Activated naive CD4-positive, alpha-beta T cell treated with anti-CD3 and anti-CD28 coated beads, Interleukin-2, amount 50 U/mL, for 72 hours (primary cell): ENCODE results near the gene ZNF70. TPM values are rescaled to one million over a fixed set of nuclear protein-coding genes. Genes with fewer than 3 reads are reported as not detected.

Experiments
- ATAC-seq, 2 donors: fragments of 150-1000 bp; cut with Tn5 transposase; 2 replicates each; pipeline ENCODE4 v1.10.0; 2021; ENCODE audit warnings: mild to moderate bottlenecking in 2 of 2, moderate library complexity in 2 of 2
- DNase-seq, 2 donors: peaks; one replicate each; pipeline ENCODE4 v3.0.0; 2021 to 2022; ENCODE audit warnings: low spot score in 2 of 2
- H3K27ac Mint-ChIP-seq, 2 donors: one replicate each; pipeline ENCODE4 v1.8.0; 2022; ENCODE audit warnings: mild to moderate bottlenecking in 2 of 2, mixed read lengths in 2 of 2
- H3K36me3 Mint-ChIP-seq, 2 donors: one replicate each; pipeline ENCODE4 v1.8.0; 2022; ENCODE audit warnings: mixed read lengths in 2 of 2
- H3K9me3 Mint-ChIP-seq, 2 donors: one replicate each; pipeline ENCODE4 v1.8.0; 2022; ENCODE audit warnings: mixed read lengths in 2 of 2
- total RNA-seq, 2 donors: library from RNA; stranded (reverse); gene quantifications; one replicate each; pipeline ENCODE4 v1.2.3, GENCODE V29; 2022

The ZNF70 gene
- total RNA-seq, 2 donors from 2014 or later = 0.32 to 2.0 TPM

DNA sequence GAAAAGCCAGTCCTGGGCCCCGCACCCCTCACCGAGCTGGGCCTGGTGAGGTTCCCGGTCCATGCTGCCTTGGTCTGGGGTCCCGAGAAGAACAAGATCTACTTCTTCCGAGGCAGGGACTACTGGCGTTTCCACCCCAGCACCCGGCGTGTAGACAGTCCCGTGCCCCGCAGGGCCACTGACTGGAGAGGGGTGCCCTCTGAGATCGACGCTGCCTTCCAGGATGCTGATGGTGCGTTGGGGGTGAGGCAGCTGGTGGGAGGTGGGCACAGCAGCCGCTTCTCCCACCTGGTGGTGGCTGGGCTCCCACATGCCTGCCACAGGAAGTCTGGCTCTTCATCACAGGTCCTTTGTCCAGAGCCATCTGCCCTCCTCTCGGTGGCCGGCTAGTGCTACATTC lies 31.3 kb upstream of the ZNF70 start:
- no peak for ATAC-seq
- H3K9me3 Mint-ChIP-seq = no peaks in the 10 kb centered on the region
- no peaks in the 10 kb centered on the region for H3K36me3 Mint-ChIP-seq
- no peak for DNase-seq
- H3K27ac Mint-ChIP-seq = no peak overlapping the region

DNA sequence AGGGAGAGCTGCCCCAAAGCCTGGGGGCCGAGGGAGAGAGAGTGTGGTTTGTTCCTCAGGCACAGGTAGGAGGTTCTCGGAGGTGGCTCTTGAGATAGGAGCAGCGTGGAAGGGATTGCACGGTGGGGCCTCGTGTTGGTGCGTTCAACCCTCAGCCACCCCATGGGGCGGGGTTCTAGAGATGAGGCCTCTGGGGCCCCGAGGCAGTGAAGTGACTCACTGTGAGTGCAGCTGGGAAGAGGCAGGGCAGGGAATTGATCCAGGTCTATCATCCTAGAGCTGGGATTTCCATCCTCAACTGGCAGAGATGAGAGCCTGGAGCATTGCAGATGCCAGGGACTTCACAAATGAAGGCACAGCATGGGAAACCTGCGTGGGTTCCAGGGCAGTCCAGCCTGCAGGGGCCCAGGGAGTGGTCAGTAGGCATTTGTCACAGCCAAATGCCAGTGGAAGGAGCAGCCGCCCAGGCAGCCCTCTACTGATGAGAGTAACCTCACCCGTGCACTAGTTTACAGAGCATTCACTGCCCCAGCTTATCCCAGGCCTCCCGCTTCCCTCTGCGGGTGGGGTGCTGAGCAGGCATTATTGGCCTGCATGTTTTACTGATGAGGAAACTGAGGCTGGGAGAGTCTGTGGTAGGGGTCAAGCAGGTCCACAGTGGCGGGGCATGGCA lies 30.7 kb upstream of the ZNF70 start:
- peak overlapping the region in 1 of 2 donors; percentile 83 for H3K27ac Mint-ChIP-seq
- no peaks in the 10 kb centered on the region for H3K36me3 Mint-ChIP-seq
- ATAC-seq (no peak), DNase-seq (no peak)
- no peaks in the 10 kb centered on the region for H3K9me3 Mint-ChIP-seq

DNA sequence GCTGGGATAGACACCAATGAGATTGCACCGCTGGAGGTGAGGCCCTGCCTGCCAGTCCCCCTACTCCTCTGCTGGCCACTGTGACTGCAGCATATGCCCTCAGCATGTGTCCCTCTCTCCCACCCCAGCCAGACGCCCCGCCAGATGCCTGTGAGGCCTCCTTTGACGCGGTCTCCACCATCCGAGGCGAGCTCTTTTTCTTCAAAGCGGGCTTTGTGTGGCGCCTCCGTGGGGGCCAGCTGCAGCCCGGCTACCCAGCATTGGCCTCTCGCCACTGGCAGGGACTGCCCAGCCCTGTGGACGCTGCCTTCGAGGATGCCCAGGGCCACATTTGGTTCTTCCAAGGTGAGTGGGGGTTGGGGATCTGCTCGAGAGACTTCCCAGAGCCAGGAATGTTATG lies 30.2 kb upstream of the ZNF70 start:
- Mint-ChIP-seq H3K9me3 (no peaks in the 10 kb centered on the region), H3K27ac (peak overlapping the region in 1 of 2 donors; percentile 83), H3K36me3 (no peaks in the 10 kb centered on the region)
- DNase-seq = no peak
- no peak for ATAC-seq

DNA sequence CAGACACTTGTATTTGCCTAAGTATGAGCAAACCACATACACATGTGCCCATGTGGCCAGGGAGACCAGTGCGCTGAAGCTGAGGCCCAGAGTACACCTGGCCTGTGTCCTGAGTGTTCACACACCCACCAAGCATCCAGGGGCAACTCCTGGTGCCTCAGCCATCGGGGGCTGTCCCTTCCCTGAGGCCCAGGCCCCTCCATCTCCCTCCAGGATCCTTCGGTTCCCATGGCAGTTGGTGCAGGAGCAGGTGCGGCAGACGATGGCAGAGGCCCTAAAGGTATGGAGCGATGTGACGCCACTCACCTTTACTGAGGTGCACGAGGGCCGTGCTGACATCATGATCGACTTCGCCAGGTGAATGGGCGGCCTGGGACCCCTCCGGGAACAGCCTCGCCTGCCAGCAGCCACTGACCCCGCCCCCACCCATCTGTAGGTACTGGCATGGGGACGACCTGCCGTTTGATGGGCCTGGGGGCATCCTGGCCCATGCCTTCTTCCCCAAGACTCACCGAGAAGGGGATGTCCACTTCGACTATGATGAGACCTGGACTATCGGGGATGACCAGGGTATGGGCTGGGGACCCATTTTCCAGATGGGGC lies 29.3 kb upstream of the ZNF70 start:
- Mint-ChIP-seq H3K9me3 (no peaks in the 10 kb centered on the region), H3K27ac (no peak overlapping the region), H3K36me3 (no peaks in the 10 kb centered on the region)
- ATAC-seq (no peak), DNase-seq (no peak)

DNA sequence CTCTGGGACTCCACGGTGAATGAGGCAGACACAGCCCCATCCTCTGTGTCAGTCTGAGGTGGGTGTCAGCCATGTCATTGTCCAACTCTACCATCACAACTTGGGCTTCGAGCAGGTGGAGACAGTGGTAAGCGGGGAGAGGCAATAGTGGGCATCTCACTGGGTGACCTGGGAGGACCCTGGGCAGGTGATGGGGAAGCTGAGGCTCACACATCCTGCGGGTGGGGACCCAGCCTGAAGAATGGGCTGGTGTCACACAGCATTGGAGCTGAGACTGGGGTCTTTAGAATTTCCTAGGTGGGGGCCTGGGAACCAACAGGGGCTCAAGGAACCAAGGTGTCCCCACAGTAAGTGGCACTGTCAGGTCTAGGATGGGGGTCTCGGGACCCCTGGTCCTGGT lies 28.8 kb upstream of the ZNF70 start:
- Mint-ChIP-seq H3K27ac (no peak overlapping the region), H3K36me3 (no peaks in the 10 kb centered on the region), H3K9me3 (no peaks in the 10 kb centered on the region)
- DNase-seq (no peak), ATAC-seq (no peak)

DNA sequence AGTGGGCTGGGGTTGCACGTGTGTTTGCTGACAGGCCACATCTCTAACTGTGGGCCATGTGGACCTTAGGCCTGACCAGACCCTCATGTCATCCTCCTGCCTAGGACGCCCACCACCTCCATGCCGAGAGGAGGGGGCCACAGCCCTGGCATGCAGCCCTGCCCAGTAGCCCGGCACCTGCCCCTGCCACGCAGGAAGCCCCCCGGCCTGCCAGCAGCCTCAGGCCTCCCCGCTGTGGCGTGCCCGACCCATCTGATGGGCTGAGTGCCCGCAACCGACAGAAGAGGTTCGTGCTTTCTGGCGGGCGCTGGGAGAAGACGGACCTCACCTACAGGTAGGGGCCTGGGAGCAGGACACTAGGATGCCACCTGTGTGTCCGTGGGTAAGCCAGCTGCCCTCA lies 28.2 kb upstream of the ZNF70 start:
- Mint-ChIP-seq H3K27ac (no peak overlapping the region), H3K9me3 (no peaks in the 10 kb centered on the region), H3K36me3 (no peaks in the 10 kb centered on the region)
- ATAC-seq (no peak), DNase-seq (no peak)

DNA sequence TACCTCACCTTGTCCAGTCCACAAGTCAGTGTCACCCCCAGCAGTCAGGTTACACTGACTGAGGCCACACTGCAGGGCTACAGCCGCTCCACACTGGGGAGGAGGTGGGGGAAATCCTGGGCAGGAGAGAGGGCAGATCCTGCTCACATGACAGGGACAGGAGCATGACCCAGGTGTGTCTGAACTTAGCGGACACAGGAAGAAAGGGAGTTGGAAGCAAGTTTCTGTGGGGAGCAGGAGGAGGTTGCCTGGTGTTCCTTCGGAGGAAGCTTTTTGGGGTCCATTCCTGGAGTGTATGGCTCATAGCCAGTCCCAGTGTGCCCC lies 27.6 kb upstream of the ZNF70 start:
- H3K9me3 Mint-ChIP-seq = no peaks in the 10 kb centered on the region
- no peaks in the 10 kb centered on the region for H3K36me3 Mint-ChIP-seq
- DNase-seq (no peak), ATAC-seq (no peak)
- H3K27ac Mint-ChIP-seq = no peak overlapping the region

DNA sequence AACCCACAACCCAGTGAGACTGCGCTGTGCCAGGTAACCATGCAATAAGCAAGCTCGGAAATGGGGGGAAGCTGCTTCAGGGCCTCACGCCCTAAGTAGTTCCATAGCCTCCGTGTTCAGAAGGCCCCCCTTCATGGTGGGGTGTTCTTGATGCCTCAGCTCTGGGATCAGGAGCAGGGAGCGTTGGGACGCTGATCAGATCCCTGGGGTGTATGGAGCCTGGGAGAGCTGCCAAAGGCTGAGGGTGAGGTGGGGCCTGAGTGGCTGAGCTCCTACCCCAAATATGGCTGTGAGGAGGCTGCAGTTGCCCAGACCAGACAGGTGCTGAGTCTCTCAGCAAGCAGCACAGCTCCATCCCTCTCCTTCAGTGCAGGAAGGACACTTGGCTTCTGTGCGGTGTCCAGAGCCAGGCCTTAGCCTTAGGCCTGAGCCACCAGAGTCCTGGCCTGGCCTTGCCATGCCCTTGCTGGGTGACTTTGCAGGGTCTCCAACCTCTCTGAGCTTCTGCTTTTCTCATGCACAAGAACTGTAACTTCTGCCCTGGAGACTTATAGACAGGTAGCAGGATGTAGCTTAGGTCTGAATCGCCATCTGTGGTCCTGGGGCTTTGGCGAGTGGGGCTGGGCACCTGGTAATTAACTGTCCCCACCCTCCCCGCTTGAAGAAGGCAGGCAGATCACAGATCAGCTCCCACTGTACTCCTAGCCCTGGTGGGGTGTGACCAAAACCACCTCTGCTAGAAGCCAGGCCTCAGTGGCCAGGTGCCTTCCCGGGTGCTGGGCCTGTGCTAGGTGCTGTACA lies 27.1 kb upstream of the ZNF70 start:
- no peak for ATAC-seq
- DNase-seq = no peak
- Mint-ChIP-seq H3K36me3 (no peaks in the 10 kb centered on the region), H3K9me3 (no peaks in the 10 kb centered on the region), H3K27ac (no peak overlapping the region)

DNA sequence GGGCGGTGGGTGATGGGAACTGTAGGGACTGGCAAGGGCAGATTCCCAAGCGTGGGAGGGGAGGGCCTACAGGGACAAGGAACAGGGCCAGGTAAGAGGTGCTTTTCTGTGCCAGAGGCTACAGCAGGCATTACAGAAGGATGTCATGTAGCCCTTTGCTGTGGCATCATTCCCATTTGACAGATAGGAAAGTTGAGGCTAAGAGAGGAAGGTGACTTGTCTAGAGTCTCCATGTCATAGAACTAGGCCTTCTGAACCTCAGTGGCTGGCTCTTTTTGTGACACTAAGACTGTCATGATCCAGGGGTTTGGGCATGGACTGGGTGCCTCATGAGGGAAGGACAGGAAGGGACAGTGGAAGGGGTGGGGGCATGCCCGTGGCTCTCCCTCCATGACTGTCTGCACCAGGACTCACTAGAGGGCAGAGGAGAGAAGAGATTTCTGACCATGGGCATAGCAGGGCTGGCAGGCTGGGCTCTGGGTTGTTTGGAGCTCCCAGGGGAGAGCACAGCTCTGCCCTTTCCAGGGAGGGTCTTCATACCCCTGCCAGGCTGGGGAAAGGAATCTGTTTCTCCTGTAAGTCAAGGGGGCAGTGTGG lies 25.0 kb upstream of the ZNF70 start:
- H3K36me3 Mint-ChIP-seq = no peaks in the 10 kb centered on the region
- H3K9me3 Mint-ChIP-seq = no peaks in the 10 kb centered on the region
- DNase-seq (no peak), ATAC-seq (no peak)
- no peak overlapping the region for H3K27ac Mint-ChIP-seq

DNA sequence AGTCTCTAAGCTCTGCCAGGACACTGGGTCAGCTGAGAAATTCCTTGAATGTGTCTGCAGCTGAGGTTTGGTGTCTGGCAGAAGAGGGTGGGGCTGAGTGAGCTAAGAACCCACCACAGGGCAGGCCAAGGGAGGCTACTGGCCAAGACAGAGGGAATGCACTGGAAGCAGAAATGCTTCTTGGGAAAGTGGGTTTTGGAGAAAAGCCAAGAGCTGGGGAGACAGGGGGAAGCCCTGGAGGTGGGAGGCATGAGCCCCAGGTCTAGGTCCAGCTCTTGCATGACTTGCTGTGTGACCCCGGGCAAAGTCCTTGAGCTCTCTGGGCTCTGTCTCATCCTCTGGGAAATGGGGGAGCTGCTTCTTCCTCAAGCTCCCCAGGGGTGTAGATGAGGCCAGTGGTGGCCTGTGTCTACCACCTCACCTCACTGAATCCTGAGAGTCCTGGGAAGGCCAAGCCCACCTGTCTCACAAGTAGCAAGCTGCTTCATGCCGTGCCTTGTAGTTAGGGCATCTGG lies 24.1 kb upstream of the ZNF70 start:
- DNase-seq (no peak), ATAC-seq (no peak)
- Mint-ChIP-seq H3K27ac (no peak overlapping the region), H3K36me3 (no peaks in the 10 kb centered on the region), H3K9me3 (no peaks in the 10 kb centered on the region)

DNA sequence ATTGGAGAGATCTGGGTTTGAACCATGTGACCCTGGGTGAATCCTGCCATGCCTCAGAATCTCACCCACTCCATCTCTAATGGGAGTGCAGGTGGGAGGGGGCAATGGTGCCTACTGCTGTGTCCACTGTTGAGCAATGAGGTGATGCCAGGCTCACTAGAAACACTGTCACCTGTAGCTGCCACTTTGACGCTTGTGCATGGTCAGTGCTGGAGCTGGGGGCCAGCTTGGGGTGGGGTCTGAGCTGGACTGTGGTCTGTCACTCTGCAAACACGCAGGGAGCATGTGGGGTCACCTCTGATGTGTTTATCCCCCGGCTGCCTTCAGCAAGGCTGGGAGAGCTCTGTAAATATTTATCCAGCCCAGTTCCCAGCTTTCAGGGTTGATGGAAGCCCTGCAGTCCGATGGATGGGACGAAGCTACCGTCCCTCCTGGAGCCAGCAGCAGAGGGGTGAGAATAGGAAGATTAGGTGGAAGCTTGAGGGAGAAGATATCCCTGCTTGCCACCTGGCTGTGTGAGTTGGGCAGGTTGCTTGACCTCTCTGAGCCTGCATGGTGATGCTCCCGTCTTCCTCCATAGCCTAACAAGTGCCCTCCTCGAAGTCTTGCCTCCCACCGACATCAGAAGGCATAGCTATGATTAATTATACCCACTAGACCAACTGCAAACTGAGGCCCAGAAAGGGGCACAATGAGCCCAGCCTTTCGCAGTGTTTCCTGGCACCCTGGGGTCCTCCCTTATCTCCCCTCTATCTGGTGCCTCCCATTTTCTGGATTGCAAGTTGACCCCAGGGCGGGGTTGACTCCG lies 23.4 kb upstream of the ZNF70 start:
- ATAC-seq = no peak
- no peaks in the 10 kb centered on the region for H3K36me3 Mint-ChIP-seq
- no peak for DNase-seq
- H3K9me3 Mint-ChIP-seq = no peaks in the 10 kb centered on the region
- H3K27ac Mint-ChIP-seq = no peak overlapping the region

DNA sequence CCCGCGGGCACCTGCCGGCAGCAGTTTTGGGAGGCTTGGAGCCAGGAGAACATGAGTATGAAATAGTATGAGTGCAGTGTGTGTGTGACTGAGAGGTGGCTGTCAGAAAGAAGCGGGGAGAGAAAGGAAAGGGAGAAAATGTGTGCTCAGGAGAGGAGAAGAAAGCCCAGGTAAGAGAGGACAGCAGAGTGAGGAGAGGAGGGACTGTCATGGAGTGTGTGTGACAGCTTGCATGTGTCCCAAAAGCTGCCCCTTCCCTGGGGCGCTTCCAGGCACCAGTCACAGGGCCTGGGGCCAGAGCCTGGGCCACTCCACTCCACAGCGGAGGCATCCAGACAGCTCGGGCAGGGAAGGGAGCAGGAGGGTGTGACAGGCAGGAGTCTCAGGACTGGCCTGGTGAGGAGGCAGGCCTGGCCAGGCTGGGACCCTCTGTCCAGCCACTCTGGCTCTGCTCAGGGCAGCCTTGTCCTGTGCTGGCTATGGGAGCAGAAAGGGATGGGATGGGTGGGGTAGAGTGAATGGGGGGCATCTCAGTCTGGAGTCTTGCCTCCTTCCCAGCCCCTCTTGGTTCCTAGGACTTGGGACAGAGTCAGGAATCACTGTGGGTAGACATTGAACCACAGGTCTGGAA lies 22.7 kb upstream of the ZNF70 start:
- Mint-ChIP-seq H3K9me3 (no peaks in the 10 kb centered on the region), H3K27ac (no peak overlapping the region), H3K36me3 (no peaks in the 10 kb centered on the region)
- ATAC-seq = no peak
- no peak for DNase-seq

DNA sequence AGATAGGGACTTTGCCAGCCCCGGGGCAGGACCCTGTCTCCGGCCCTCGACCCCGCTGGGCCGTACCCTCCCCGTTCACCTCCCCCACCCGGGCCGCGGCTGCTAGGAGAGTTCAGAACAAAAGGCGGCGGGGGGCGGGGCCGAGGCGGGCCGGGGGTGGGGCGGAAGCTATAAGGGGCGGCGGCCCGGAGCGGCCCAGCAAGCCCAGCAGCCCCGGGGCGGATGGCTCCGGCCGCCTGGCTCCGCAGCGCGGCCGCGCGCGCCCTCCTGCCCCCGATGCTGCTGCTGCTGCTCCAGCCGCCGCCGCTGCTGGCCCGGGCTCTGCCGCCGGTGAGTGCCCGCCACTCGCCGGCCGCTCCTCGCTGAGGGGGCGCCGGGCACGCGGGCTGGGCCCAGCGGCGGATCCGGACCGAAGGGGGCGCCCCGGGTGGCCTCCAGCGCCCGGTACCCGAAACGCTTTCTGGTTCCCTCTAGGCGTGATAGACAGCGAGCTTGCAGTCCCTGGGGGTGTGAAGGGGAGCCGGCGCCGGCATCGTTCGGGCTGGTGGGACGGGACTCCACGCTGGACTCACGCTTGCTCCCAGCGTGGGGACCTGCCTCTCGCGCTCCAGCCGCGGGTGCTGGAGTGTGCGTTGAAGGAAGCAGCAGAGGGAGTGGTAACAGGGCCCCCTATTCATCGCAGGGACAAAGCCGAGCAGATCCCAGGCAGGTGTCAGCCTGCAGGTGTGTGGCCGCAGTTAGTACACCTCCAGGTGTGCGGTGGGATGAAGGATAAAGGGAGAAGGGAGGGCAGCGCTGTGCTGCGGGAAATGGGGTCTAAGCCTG lies 21.9 kb upstream of the ZNF70 start, which contains the start of gene MMP11:
TSS of gene MMP11 (plus strand) at position 201 of the 825 bp plus-strand sequence. CDS start at position 223, 22 bp downstream.
- Mint-ChIP-seq H3K27ac (no peak within 1 kb of the TSS), H3K9me3 (no peaks in the 10 kb centered on the region), H3K36me3 (no peaks in the 10 kb centered on the region)
- DNase-seq (no peak), ATAC-seq (peak; percentile 44 to 65)

DNA sequence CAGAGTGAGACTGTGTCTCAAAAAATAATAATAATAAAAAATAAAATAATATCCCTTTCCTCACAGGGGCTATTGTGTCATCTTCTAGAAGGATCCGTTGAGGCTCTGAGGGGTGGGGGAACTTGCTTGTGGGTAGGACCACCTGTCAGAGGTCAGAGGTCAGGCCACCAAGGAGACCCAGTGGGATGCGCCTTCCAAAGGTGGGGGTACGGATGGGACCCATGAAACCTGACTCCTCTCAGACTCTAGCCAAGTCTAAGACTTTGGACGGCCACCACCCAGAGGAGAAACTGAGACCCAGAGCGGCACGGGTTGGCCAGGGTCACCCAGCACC lies 21.4 kb upstream of the ZNF70 start:
- DNase-seq (no peak), ATAC-seq (no peak)
- Mint-ChIP-seq H3K36me3 (no peaks in the 10 kb centered on the region), H3K27ac (no peak overlapping the region), H3K9me3 (no peaks in the 10 kb centered on the region)

DNA sequence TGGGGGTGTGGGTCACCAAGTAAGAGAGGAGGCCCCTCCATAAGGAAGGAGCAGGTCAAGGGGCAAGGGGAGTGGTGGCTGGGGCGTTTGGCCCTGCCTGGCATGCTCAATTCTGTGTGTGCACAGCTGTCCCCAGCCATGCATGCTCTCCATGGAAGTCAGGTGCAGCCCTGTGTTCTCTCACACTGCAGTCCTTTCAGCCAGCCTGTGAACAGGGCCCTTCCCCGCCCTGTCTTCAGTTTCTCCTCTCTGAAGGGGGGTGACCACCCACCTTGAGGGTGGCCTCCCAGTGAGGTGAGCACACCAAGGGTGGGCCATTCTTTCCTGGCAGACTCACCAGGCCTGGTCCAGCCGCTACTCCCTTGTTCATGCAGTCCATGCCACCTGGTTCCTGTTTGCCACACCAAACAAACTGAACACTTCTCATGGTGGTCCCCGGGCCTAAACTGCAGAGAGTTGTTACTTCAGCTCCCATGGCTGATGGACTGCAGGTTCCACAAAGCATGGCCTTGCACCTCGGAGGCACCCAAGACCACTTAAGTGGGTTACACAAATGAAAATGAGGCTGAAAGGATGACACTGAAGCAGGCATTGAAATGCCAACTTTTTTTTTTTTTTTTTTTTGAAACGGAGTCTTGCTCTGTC lies 18.5 kb upstream of the ZNF70 start:
- H3K27ac Mint-ChIP-seq = no peak overlapping the region
- no peaks in the 10 kb centered on the region for H3K36me3 Mint-ChIP-seq
- no peak for DNase-seq
- no peak for ATAC-seq
- no peaks in the 10 kb centered on the region for H3K9me3 Mint-ChIP-seq
